Activated CD4-positive, alpha-beta T cell treated with anti-CD3 and anti-CD28 coated beads for 4 hours (primary cell): ENCODE data around the gene RHO.

Source experiments
- DNase-seq, 2 donors: peaks; one replicate each; pipeline ENCODE4 v3.0.0-alpha.2; 2020

RHO gene

GRCh38 chr3:129582799-129583198 is 54.4 kb downstream of the RHO start:
- DNase-seq, result no peak

GRCh38 chr3:129583289-129583688 is 54.9 kb downstream of the RHO start:
- no peak for DNase-seq

DNA sequence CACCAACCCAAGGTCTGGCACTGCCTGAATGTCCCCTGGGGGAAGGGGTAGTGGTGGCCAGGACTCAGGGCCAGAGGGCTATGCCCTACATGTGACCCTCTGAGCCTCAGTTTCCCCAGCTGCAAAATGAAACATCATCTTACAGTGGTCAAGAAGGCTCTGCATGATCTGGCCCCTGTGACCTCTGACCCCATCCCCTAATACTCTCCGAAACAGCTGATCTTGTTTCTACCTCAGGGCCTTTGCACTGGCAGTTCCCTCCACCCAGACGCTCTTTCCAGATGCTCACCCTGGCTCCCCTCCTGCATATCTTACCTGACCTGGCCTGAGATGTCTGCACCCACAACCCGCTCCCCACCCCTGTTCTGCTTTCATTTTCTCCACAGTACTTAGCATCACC is 56.2 kb downstream of the RHO start:
- no peak for DNase-seq
